ENCODE results near the gene CAPN1. TPM values are rescaled to one million over a fixed set of nuclear protein-coding genes. Genes with fewer than 3 reads are reported as not detected.

CAPN1 gene
- total RNA-seq, 1 donor from 2014 or later, result 154 TPM

GRCh38 chr11:65205602-65205967, 23.9 kb downstream of the CAPN1 start:
- no peak for TF ChIP-seq CTCF (IDR thresholded peaks at IDR 0.05)
- Mint-ChIP-seq H3K36me3 (ENCODE audit: unreplicated experiment) (peaks cover 22% of the 10 kb centered on the region), H3K9me3 (ENCODE audit: unreplicated experiment) (no peaks in the 10 kb centered on the region), H3K27ac (ENCODE audit: unreplicated experiment) (no peak overlapping the region), H3K27me3 (ENCODE audit: unreplicated experiment) (no peaks in the 10 kb centered on the region), H3K4me1 (ENCODE audit: unreplicated experiment) (peaks cover 3% of the 10 kb centered on the region), H3K4me3 (ENCODE audit: unreplicated experiment) (no peak overlapping the region)
- no peak for DNase-seq (ENCODE audit: extremely low spot score, unreplicated experiment)

- H3K27ac Mint-ChIP-seq (ENCODE audit: unreplicated experiment), result no peak overlapping the region
- no peak overlapping the region for H3K4me3 Mint-ChIP-seq (ENCODE audit: unreplicated experiment)
- H3K4me1 Mint-ChIP-seq (ENCODE audit: unreplicated experiment), result peaks cover 3% of the 10 kb centered on the region
- DNase-seq (ENCODE audit: extremely low spot score, unreplicated experiment), result no peak
- TF ChIP-seq CTCF (IDR thresholded peaks at IDR 0.05), result no peak
- no peaks in the 10 kb centered on the region for H3K27me3 Mint-ChIP-seq (ENCODE audit: unreplicated experiment)
- H3K36me3 Mint-ChIP-seq (ENCODE audit: unreplicated experiment), result peaks cover 25% of the 10 kb centered on the region
- no peaks in the 10 kb centered on the region for H3K9me3 Mint-ChIP-seq (ENCODE audit: unreplicated experiment)
These were observed 24.7 kb downstream of the CAPN1 start for GRCh38 chr11:65206441-65206841.

GRCh38 chr11:65206901-65207300, 25.2 kb downstream of the CAPN1 start:
- peaks cover 3% of the 10 kb centered on the region for H3K4me1 Mint-ChIP-seq (ENCODE audit: unreplicated experiment)
- no peaks in the 10 kb centered on the region for H3K27me3 Mint-ChIP-seq (ENCODE audit: unreplicated experiment)
- no peak for DNase-seq (ENCODE audit: extremely low spot score, unreplicated experiment)
- no peak overlapping the region for H3K27ac Mint-ChIP-seq (ENCODE audit: unreplicated experiment)
- no peak overlapping the region for H3K4me3 Mint-ChIP-seq (ENCODE audit: unreplicated experiment)
- H3K9me3 Mint-ChIP-seq (ENCODE audit: unreplicated experiment), result no peaks in the 10 kb centered on the region
- TF ChIP-seq CTCF (IDR thresholded peaks at IDR 0.05), result no peak
- H3K36me3 Mint-ChIP-seq (ENCODE audit: unreplicated experiment), result peaks cover 25% of the 10 kb centered on the region

- TF ChIP-seq CTCF (IDR thresholded peaks at IDR 0.05), result no peak
- DNase-seq (ENCODE audit: extremely low spot score, unreplicated experiment), result no peak
- no peak overlapping the region for H3K27ac Mint-ChIP-seq (ENCODE audit: unreplicated experiment)
- peaks cover 25% of the 10 kb centered on the region for H3K36me3 Mint-ChIP-seq (ENCODE audit: unreplicated experiment)
- H3K9me3 Mint-ChIP-seq (ENCODE audit: unreplicated experiment), result no peaks in the 10 kb centered on the region
- no peak overlapping the region for H3K4me3 Mint-ChIP-seq (ENCODE audit: unreplicated experiment)
- H3K27me3 Mint-ChIP-seq (ENCODE audit: unreplicated experiment), result no peaks in the 10 kb centered on the region
- peaks cover 3% of the 10 kb centered on the region for H3K4me1 Mint-ChIP-seq (ENCODE audit: unreplicated experiment)
These were observed 26.4 kb downstream of the CAPN1 start for GRCh38 chr11:65207918-65208784.

GRCh38 chr11:65208785-65209710, 27.3 kb downstream of the CAPN1 start:
- no peak for TF ChIP-seq CTCF (IDR thresholded peaks at IDR 0.05)
- Mint-ChIP-seq H3K36me3 (ENCODE audit: unreplicated experiment) (peaks cover 25% of the 10 kb centered on the region), H3K4me3 (ENCODE audit: unreplicated experiment) (no peak overlapping the region), H3K27me3 (ENCODE audit: unreplicated experiment) (no peaks in the 10 kb centered on the region), H3K9me3 (ENCODE audit: unreplicated experiment) (no peaks in the 10 kb centered on the region), H3K4me1 (ENCODE audit: unreplicated experiment) (peaks cover 7% of the 10 kb centered on the region), H3K27ac (ENCODE audit: unreplicated experiment) (no peak overlapping the region)
- no peak for DNase-seq (ENCODE audit: extremely low spot score, unreplicated experiment)
